Colonic mucosa (tissue), 4 donors: ENCODE measurements around the gene THRB. TPM values are rescaled to one million over a fixed set of nuclear protein-coding genes. Genes with fewer than 3 reads are reported as not detected.

Source experiments
- DNase-seq: peaks from one replicate; pipeline ENCODE4 v3.0.0-alpha.2; 2020
- H3K27ac ChIP-seq: fragments of 200-600 bp; one replicate; pipeline ENCODE4 v1.8.0; 2021
- H3K27me3 ChIP-seq: fragments of 200-600 bp; one replicate; pipeline ENCODE4 v1.8.0; 2021
- H3K36me3 ChIP-seq: fragments of 200-600 bp; one replicate; pipeline ENCODE4 v1.8.0; 2021
- H3K4me1 ChIP-seq: fragments of 200-600 bp; one replicate; pipeline ENCODE4 v1.8.0; 2021; ENCODE audit warnings: mild to moderate bottlenecking
- H3K4me3 ChIP-seq: fragments of 200-600 bp; one replicate; pipeline ENCODE4 v1.8.0; 2021
- H3K9ac ChIP-seq, 2 donors: one replicate each; pipeline ENCODE4 v1.7.0; 2013; ENCODE audit warnings: control low read depth in 2 of 2, low read depth in 2 of 2, low read length in 2 of 2
- H3K9me3 ChIP-seq: fragments of 200-600 bp; one replicate; pipeline ENCODE4 v1.8.0; 2021
- intact Hi-C: fragments of 100-400 bp; cut with DNase I; formaldehyde crosslinking; loops from one replicate; pipeline ENCODE4 v1.14.1; 2022
- total RNA-seq, 2 donors: library from RNA; stranded (reverse); fragmentation: NEBNext Ultra II Directional in 1 of 2; extraction: Animal tissue kit (Norgen Biotek cat#: 25700) in 1 of 2; gene quantifications; one replicate each; pipeline ENCODE4 v1.2.1, GENCODE V29; 2021
- TF ChIP-seq, protein P1 (sequence below): fragments of 200-600 bp; IDR thresholded peaks from one replicate; pipeline ENCODE4 v1.8.0; 2022; ENCODE audit warnings: antibody characterized with exemption, mild to moderate bottlenecking
- donor health status: healthy.
- donor health status: DM: no; HTN: no; CAD: no.
- donor health status: DM: no; HTN: no; CAD: no.

Gene THRB
- total RNA-seq, 2 donors from 2014 or later = 23.3 to 27.6 TPM

DNA sequence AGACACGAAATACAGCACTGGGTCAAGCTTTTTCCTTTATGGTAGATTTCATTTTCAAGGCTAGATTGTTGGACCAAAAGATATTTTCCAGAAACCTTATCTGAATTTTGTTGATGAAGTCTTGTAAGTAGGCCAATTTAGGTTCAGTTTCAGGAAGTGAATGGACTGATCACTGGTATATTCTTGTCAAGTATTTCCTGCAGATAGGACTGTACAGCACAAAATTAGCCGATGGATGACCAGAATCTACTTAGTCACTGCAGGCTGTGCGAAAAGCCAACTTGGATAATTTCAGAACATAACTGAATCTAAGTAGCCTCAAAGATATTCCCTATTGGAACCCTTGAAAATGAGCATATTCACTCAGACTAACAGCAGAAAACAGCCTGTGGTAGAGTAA lies 343.1 kb downstream of the THRB start:
- no peaks in the 10 kb centered on the region for H3K9me3 ChIP-seq
- no peaks in the 10 kb centered on the region for H3K27me3 ChIP-seq
- intact Hi-C loops = no loop called here
- H3K4me3 ChIP-seq = no peak overlapping the region
- H3K36me3 ChIP-seq = no peaks in the 10 kb centered on the region
- no peaks in the 10 kb centered on the region for H3K4me1 ChIP-seq
- H3K27ac ChIP-seq = no peak overlapping the region
- TF ChIP-seq, protein P1, sequence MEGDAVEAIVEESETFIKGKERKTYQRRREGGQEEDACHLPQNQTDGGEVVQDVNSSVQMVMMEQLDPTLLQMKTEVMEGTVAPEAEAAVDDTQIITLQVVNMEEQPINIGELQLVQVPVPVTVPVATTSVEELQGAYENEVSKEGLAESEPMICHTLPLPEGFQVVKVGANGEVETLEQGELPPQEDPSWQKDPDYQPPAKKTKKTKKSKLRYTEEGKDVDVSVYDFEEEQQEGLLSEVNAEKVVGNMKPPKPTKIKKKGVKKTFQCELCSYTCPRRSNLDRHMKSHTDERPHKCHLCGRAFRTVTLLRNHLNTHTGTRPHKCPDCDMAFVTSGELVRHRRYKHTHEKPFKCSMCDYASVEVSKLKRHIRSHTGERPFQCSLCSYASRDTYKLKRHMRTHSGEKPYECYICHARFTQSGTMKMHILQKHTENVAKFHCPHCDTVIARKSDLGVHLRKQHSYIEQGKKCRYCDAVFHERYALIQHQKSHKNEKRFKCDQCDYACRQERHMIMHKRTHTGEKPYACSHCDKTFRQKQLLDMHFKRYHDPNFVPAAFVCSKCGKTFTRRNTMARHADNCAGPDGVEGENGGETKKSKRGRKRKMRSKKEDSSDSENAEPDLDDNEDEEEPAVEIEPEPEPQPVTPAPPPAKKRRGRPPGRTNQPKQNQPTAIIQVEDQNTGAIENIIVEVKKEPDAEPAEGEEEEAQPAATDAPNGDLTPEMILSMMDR = no peak
- no peak for DNase-seq
- H3K9ac ChIP-seq = no peak overlapping the region

DNA sequence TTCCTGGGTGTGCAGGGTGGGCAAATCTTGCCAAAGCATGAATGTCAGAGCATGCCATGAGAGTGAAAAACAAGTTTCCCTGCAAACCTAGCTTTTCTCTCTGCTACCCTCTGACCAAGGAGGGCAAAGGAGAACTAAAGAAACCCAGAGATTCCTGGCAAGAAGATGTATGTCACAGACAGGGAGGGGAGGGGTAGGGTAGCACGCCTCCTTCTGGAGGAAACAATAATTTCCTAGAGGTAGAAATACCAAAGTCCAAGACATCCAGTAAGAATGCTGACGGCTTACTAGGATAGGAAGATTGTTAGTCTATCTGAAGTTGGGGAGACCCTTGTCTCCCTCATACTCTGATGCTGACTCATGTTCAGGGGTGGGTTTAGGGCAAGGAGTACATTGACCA lies 345.6 kb downstream of the THRB start:
- H3K4me3 ChIP-seq = no peak overlapping the region
- no peak overlapping the region for H3K27ac ChIP-seq
- H3K36me3 ChIP-seq = no peaks in the 10 kb centered on the region
- H3K9me3 ChIP-seq = no peaks in the 10 kb centered on the region
- no peaks in the 10 kb centered on the region for H3K27me3 ChIP-seq
- TF ChIP-seq, protein P1 = no peak
- no peak for DNase-seq
- H3K9ac ChIP-seq = no peak overlapping the region
- intact Hi-C loops = no loop called here
- H3K4me1 ChIP-seq = no peaks in the 10 kb centered on the region

DNA sequence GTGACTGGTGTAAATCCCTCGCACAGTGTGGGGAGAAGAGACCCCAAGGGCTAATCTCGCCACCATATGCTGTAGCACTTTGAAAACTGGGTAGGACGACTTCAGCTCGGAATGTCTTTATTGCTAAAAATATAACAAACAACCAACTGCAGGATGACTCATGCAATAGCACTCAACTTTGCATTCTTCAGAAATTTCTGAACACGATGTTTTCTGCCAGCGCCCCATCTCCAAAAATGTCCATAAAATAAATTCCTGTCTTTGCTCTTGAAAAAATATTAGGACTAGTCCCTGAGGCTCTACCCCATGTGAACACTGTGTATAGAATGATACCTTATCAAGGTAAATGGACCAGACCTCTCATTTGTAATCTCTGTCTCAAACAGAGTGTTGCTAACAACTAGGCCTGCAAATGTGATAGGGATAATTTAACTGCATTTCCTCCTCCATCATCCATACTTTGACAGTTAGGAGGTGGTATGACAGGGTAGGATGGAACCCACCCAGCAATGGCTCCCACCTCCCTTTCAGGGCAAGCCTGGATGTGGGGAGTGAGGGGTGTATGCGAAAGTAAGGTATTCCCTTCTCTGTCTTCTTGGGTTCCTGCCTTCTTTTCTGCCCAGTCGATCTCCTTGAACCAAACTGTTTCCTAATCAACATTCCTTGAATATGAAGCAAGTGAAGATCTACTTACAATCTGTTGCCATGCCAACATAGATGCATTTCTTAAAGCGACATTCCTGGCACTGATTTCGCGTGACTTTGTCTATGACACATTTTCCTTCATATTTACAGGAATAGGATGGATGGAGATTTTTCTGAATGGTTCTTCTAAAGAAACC lies 348.4 kb downstream of the THRB start:
- TF ChIP-seq, protein P1 = no peak
- Histone ChIP-seq H3K4me3 (no peak overlapping the region), H3K9me3 (no peaks in the 10 kb centered on the region), H3K36me3 (no peaks in the 10 kb centered on the region), H3K27ac (peak overlapping the region; percentile 24), H3K9ac (no peak overlapping the region), H3K4me1 (no peaks in the 10 kb centered on the region), H3K27me3 (no peaks in the 10 kb centered on the region)
- intact Hi-C loops = no loop called here
- no peak for DNase-seq

DNA sequence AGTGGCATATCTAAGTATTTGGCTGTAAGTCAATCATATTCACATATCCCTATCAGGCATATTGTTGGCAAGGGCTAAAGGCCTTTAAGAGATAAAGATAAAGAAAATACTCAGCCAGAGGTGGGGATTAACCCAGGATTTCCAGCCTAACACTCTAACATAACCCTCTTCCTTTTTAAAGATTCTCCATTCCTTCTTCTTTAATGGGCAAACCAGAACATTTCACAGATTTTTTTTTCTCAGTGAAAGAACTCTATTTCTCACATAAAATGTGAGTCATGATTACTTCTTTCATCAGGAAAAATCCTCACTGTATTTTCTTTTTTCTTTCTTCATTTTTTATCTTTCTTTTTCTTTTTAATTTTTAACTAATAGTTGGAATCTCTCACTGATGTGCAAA lies 349.2 kb downstream of the THRB start:
- intact Hi-C loops = no loop called here
- H3K27ac ChIP-seq = no peak overlapping the region

GRCh38 chr3:24142127-24142526 lies 352.5 kb downstream of the THRB start:
- no peaks in the 10 kb centered on the region for H3K36me3 ChIP-seq
- H3K9me3 ChIP-seq = no peaks in the 10 kb centered on the region
- H3K27ac ChIP-seq = no peak overlapping the region
- H3K4me1 ChIP-seq = no peaks in the 10 kb centered on the region
- no peak overlapping the region for H3K4me3 ChIP-seq
- H3K9ac ChIP-seq = no peak overlapping the region
- no peaks in the 10 kb centered on the region for H3K27me3 ChIP-seq
- TF ChIP-seq, protein P1 = no peak
- no peak for DNase-seq
- intact Hi-C loops = no loop called here

More for the DNA sequence above, 349.2 kb downstream of the THRB start:
- H3K36me3 ChIP-seq = no peaks in the 10 kb centered on the region
- H3K9me3 ChIP-seq = no peaks in the 10 kb centered on the region
- TF ChIP-seq, protein P1 = no peak
- no peaks in the 10 kb centered on the region for H3K27me3 ChIP-seq
- no peak for DNase-seq
- H3K9ac ChIP-seq = no peak overlapping the region
- H3K4me1 ChIP-seq = no peaks in the 10 kb centered on the region
- H3K4me3 ChIP-seq = no peak overlapping the region
